Naive thymus-derived CD4-positive, alpha-beta T cell (primary cell): ENCODE results near the gene KDM3B. TPM values are rescaled to one million over a fixed set of nuclear protein-coding genes. Genes with fewer than 3 reads are reported as not detected.

Source experiments
- ATAC-seq: fragments of 150-1000 bp; cut with Tn5 transposase; 2 replicates; pipeline ENCODE4 v1.10.0; 2021; ENCODE audit warnings: mild to moderate bottlenecking, moderate library complexity
- CTCF ChIA-PET: fragments of 350-600 bp; sonication (Branson Sonifier 250); formaldehyde crosslinking; loops from one replicate; lab custom pipeline; 2021; ENCODE audit warnings: antibody characterized with exemption; lab: Charles Lee
- POLR2A ChIA-PET: fragments of 350-600 bp; sonication (Branson Sonifier 250); formaldehyde crosslinking; loops from one replicate; lab custom pipeline; 2021; ENCODE audit warnings: antibody characterized with exemption, inconsistent platforms; lab: Charles Lee
- DNase-seq, 9 donors: peaks; one replicate each; pipeline versions ENCODE4 v3.0.0 to v3.0.0-alpha.2; 2020 to 2022; ENCODE audit warnings: mixed read lengths in 1 of 9
- H3K27ac ChIP-seq: one replicate; pipeline ENCODE4 v1.7.0; 2013; ENCODE audit warnings: mild to moderate bottlenecking, low read depth, low read length, moderate library complexity
- H3K27me3 ChIP-seq, 2 donors: one replicate each; pipeline ENCODE4 v1.7.0; 2013; ENCODE audit warnings: low read length in 2 of 2, mild to moderate bottlenecking in 2 of 2, moderate library complexity in 2 of 2; ENCODE audit not compliant: control insufficient read depth in 2 of 2, insufficient read depth in 2 of 2
- H3K36me3 ChIP-seq, 3 experiments: 1 replicate in 2 of 3; 2 replicates in 1 of 3; pipeline ENCODE4 v1.7.0; 2013; ENCODE audit warnings: low read length in 3 of 3, mild to moderate bottlenecking in 3 of 3, moderate library complexity in 1 of 3; ENCODE audit not compliant: insufficient read depth in 3 of 3, control insufficient read depth in 2 of 3
- H3K4me1 ChIP-seq, 2 donors: one replicate each; pipeline ENCODE4 v1.7.0; 2013; ENCODE audit warnings: low read length in 2 of 2, mild to moderate bottlenecking in 2 of 2, moderate library complexity in 1 of 2; ENCODE audit not compliant: control insufficient read depth in 2 of 2, insufficient read depth in 2 of 2
- H3K4me3 ChIP-seq: 2 replicates; pipeline ENCODE4 v1.7.0; 2013; ENCODE audit warnings: mild to moderate bottlenecking, low read length
- H3K9me3 ChIP-seq, 3 experiments: 1 replicate in 2 of 3; 2 replicates in 1 of 3; pipeline ENCODE4 v1.7.0; 2013; ENCODE audit warnings: low read length in 3 of 3; ENCODE audit not compliant: control insufficient read depth in 2 of 3
- H3K27ac Mint-ChIP-seq, 9 donors: one replicate each; pipeline ENCODE4 v1.8.0; 2020 to 2022; ENCODE audit warnings: mixed read lengths in 9 of 9, mild to moderate bottlenecking in 8 of 9, moderate library complexity in 5 of 9, inconsistent platforms in 2 of 9
- H3K27me3 Mint-ChIP-seq, 5 donors: one replicate each; pipeline ENCODE4 v1.8.0; 2021 to 2022; ENCODE audit warnings: mixed read lengths in 5 of 5, mild to moderate bottlenecking in 1 of 5
- H3K36me3 Mint-ChIP-seq, 5 donors: one replicate each; pipeline ENCODE4 v1.8.0; 2020 to 2022; ENCODE audit warnings: mixed read lengths in 5 of 5, mild to moderate bottlenecking in 3 of 5, inconsistent platforms in 1 of 5
- H3K4me1 Mint-ChIP-seq, 7 donors: one replicate each; pipeline ENCODE4 v1.8.0; 2020 to 2022; ENCODE audit warnings: mixed read lengths in 7 of 7, mild to moderate bottlenecking in 3 of 7, inconsistent platforms in 1 of 7
- H3K4me3 Mint-ChIP-seq, 10 donors: one replicate each; pipeline ENCODE4 v1.8.0; 2020 to 2022; ENCODE audit warnings: mild to moderate bottlenecking in 10 of 10, mixed read lengths in 10 of 10, moderate library complexity in 6 of 10, inconsistent platforms in 2 of 10
- H3K9me3 Mint-ChIP-seq, 11 donors: one replicate each; pipeline ENCODE4 v1.8.0; 2020 to 2022; ENCODE audit warnings: mixed read lengths in 11 of 11, mild to moderate bottlenecking in 4 of 11, inconsistent platforms in 1 of 11, moderate library complexity in 1 of 11
- intact Hi-C, 2 donors: fragments of 100-400 bp; cut with micrococcal nuclease; formaldehyde crosslinking; loops; one replicate each; pipeline ENCODE4 v1.15.1; 2023
- polyA plus RNA-seq, 2 donors: library from polyadenylated mRNA; unstranded; fragments of 300-500 nt; fragmentation: Illumina TruSeq; gene quantifications; one replicate each; pipeline ENCODE4 v1.2.3, GENCODE V29; 2021
- total RNA-seq, 6 experiments: library from RNA in 5 of 6; stranded (reverse) in 5 of 6; gene quantifications; 1 replicate in 5 of 6; 2 replicates in 1 of 6; pipeline ENCODE4 v1.2.3 and lab custom pipeline; 2021 to 2026

The KDM3B gene
- total and polyA plus RNA-seq, 7 experiments from 2014 or later, result 12.8 to 90.2 (median 80.5) TPM

GRCh38 chr5:138359621-138360020 is 7.1 kb downstream of the KDM3B start:
- H3K36me3 Mint-ChIP-seq, result peaks cover 3 to 11% (median 6%) of the 10 kb centered on the region in 5 donors
- H3K4me1 Mint-ChIP-seq, result peaks cover 19 to 68% (median 56%) of the 10 kb centered on the region in 7 donors
- Histone ChIP-seq H3K4me3 (no peak overlapping the region), H3K9me3 (no peaks in the 10 kb centered on the region), H3K27me3 (no peaks in the 10 kb centered on the region), H3K4me1 (peaks cover 11 to 19% of the 10 kb centered on the region in 2 donors), H3K27ac (no peak overlapping the region), H3K36me3 (no peaks in the 10 kb centered on the region)
- DNase-seq, result no peak
- peak overlapping the region in 3 of 9 donors; percentile 34 to 72 (median 53) for H3K27ac Mint-ChIP-seq
- CTCF ChIA-PET, result no interaction called here
- no peaks in the 10 kb centered on the region for H3K27me3 Mint-ChIP-seq
- no peak for ATAC-seq
- POLR2A ChIA-PET, result no interaction called here
- peaks cover 0 to 3% (median 0%) of the 10 kb centered on the region in 11 donors for H3K9me3 Mint-ChIP-seq
- H3K4me3 Mint-ChIP-seq, result peak overlapping the region in 2 of 10 donors; percentile 20 to 46
- intact Hi-C loops, result loop anchor here in 1 of 2 donors (10.0 kb wide), 1 partner anchor 1755 kb away; the partner anchor contains the start of gene PURA

GRCh38 chr5:138360941-138361452 is 8.5 kb downstream of the KDM3B start:
- no peak for DNase-seq
- Histone ChIP-seq H3K36me3 (no peaks in the 10 kb centered on the region), H3K4me3 (no peak overlapping the region), H3K4me1 (peaks cover 3 to 8% of the 10 kb centered on the region in 2 donors), H3K9me3 (no peaks in the 10 kb centered on the region), H3K27ac (peak overlapping the region; percentile 7), H3K27me3 (no peaks in the 10 kb centered on the region)
- peak overlapping the region in 7 of 9 donors; percentile 1 to 63 (median 28) for H3K27ac Mint-ChIP-seq
- H3K4me1 Mint-ChIP-seq, result peaks cover 6 to 68% (median 53%) of the 10 kb centered on the region in 7 donors
- peaks cover 3 to 11% (median 5%) of the 10 kb centered on the region in 5 donors for H3K36me3 Mint-ChIP-seq
- intact Hi-C loops, result no loop called here
- H3K9me3 Mint-ChIP-seq, result peaks cover 0 to 3% (median 0%) of the 10 kb centered on the region in 11 donors
- POLR2A ChIA-PET, result interaction anchor here (1.0 kb wide), 1 partner anchor 8 kb away, joined by 5 read pairs; no protein-coding TSS in a partner anchor
- no peak for ATAC-seq
- H3K27me3 Mint-ChIP-seq, result no peaks in the 10 kb centered on the region
- H3K4me3 Mint-ChIP-seq, result peak overlapping the region in 8 of 10 donors; percentile 2 to 65 (median 30)
- CTCF ChIA-PET, result no interaction called here

DNA sequence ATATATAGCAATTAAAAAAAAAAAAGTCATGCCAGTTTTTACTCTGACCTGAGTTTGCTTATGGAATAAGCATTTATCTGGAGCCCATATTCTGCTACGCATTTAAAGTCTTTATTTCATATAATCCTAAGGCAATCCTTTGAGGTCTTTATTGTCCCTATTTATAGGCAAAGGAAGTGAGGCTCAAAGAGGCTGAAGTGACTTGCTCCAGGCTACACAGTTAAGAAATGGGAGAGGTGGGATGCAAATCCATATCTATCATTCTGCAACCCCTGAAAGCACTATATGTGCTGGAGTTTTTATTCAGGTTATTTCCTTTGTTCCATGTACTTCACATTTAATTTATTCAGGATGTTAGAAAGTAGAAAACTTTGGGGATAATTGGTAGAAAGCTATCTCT is 12.1 kb downstream of the KDM3B start:
- H3K4me1 ChIP-seq, result peaks cover 4 to 16% of the 10 kb centered on the region in 2 donors
- peaks cover 18 to 86% (median 75%) of the 10 kb centered on the region in 7 donors for H3K4me1 Mint-ChIP-seq
- DNase-seq, result no peak
- H3K27ac ChIP-seq, result no peak overlapping the region
- peaks cover 0 to 2% (median 0%) of the 10 kb centered on the region in 11 donors for H3K9me3 Mint-ChIP-seq
- H3K4me3 Mint-ChIP-seq, result peak overlapping the region in 2 of 10 donors; percentile 31 to 47
- H3K27ac Mint-ChIP-seq, result no peak overlapping the region
- CTCF ChIA-PET, result interaction anchor here (1.5 kb wide), 1 partner anchor 11 kb away, joined by 3 read pairs; no protein-coding TSS in a partner anchor
- no peaks in the 10 kb centered on the region for H3K27me3 ChIP-seq
- H3K27me3 Mint-ChIP-seq, result no peaks in the 10 kb centered on the region
- POLR2A ChIA-PET, result no interaction called here
- no peaks in the 10 kb centered on the region for H3K36me3 ChIP-seq
- H3K9me3 ChIP-seq, result no peaks in the 10 kb centered on the region
- ATAC-seq, result no peak
- H3K36me3 Mint-ChIP-seq, result peaks cover 3 to 16% (median 10%) of the 10 kb centered on the region in 5 donors
- intact Hi-C loops, result no loop called here
- H3K4me3 ChIP-seq, result no peak overlapping the region

DNA sequence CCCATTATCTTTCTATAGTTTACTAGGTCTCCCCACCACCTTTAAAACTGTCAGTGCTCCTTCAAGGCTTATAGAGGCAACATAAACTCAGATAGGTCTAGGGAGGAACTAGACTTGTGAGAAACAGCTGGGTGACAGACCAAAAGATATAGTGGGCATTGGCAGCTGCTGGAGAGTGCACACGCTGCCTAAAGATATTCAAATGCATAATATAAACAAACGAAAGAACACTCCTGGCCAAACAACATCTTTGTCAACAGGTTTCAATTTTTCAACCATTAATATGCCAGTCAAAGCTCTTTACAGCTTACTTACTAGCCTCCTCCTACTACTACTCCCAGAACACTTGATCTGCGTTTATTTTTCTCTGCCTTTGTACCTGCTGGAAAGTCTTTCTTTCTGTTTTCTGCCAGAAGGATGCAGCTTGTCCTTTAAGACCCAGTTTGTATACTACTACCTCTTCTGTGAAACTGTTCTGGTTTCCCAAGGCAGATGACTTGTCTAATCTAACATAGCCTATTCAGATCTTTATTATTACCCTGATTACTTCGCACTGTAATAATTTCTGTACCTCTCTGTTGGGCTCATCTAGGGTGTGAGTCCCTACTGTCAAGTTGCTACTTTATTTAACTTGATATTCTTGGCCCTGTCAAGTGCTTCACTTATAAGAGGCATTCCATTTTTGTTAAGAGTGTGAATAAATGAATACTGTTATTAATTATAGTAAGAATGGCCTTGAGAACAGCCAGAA is 14.3 kb downstream of the KDM3B start:
- H3K27me3 Mint-ChIP-seq, result no peaks in the 10 kb centered on the region
- Histone ChIP-seq H3K27ac (no peak overlapping the region), H3K27me3 (no peaks in the 10 kb centered on the region), H3K9me3 (no peaks in the 10 kb centered on the region), H3K4me1 (peaks cover 0 to 19% of the 10 kb centered on the region in 2 donors), H3K4me3 (no peak overlapping the region), H3K36me3 (no peaks in the 10 kb centered on the region)
- DNase-seq (no peak), ATAC-seq (no peak)
- H3K4me3 Mint-ChIP-seq, result peak overlapping the region in 5 of 10 donors; percentile 25 to 62 (median 34)
- POLR2A ChIA-PET, result interaction anchor here (0.8 to 1.1 kb wide), 2 partner anchors 13 to 18 kb away, joined by 3 to 6 read pairs; no protein-coding TSS in a partner anchor
- peaks cover 0 to 16% (median 8%) of the 10 kb centered on the region in 5 donors for H3K36me3 Mint-ChIP-seq
- CTCF ChIA-PET, result interaction anchor here (1.0 kb wide), 1 partner anchor 14 kb away, joined by 4 read pairs; the partner anchor contains the start of gene KDM3B
- H3K27ac Mint-ChIP-seq, result peak overlapping the region in 4 of 9 donors; percentile 9 to 87 (median 45)
- H3K9me3 Mint-ChIP-seq, result no peaks in the 10 kb centered on the region
- H3K4me1 Mint-ChIP-seq, result peaks cover 18 to 72% (median 60%) of the 10 kb centered on the region in 7 donors
- intact Hi-C loops, result no loop called here

DNA sequence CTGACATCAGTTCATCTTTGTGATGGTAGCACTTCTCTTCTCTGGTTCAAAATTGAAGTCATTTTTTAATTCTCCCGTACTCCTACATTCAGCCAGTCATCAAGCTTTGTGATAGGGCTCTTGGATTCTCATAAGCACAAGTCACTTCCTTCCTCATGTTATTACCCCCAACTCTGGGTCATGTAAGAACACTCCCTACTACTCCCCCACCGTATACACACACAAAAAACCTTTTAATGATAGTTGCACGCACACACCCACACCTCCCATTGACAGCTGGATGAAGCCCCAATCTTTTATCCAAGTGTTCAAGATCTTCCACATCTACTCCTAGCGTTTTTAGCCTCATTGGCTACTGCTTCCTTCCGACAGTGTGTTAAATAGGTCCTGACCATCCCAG is 16.8 kb downstream of the KDM3B start:
- ChIA-PET POLR2A (interaction anchor here (0.7 to 2.8 kb wide), 2 partner anchors 11 to 16 kb away, joined by 3 to 12 read pairs; no protein-coding TSS in a partner anchor), CTCF (interaction anchor here (0.8 to 1.4 kb wide), 2 partner anchors 17 to 18 kb away, joined by 4 to 5 read pairs; partner anchors contain the start of gene KDM3B)
- H3K36me3 ChIP-seq, result peaks cover 0 to 14% (median 0%) of the 10 kb centered on the region in 3 experiments
- H3K27me3 ChIP-seq, result no peaks in the 10 kb centered on the region
- Mint-ChIP-seq H3K9me3 (no peaks in the 10 kb centered on the region), H3K4me1 (peaks cover 20 to 55% (median 48%) of the 10 kb centered on the region in 7 donors), H3K27ac (peak overlapping the region in 6 of 9 donors; percentile 6 to 81 (median 38)), H3K4me3 (peak overlapping the region in 8 of 10 donors; percentile 14 to 55 (median 42)), H3K27me3 (no peaks in the 10 kb centered on the region), H3K36me3 (peaks cover 0 to 15% (median 2%) of the 10 kb centered on the region in 5 donors)
- no peak overlapping the region for H3K27ac ChIP-seq
- H3K4me3 ChIP-seq, result no peak overlapping the region
- ATAC-seq, result peak; percentile 83
- peaks cover 0 to 19% of the 10 kb centered on the region in 2 donors for H3K4me1 ChIP-seq
- DNase-seq, result no peak
- H3K9me3 ChIP-seq, result no peaks in the 10 kb centered on the region
- intact Hi-C loops, result loop anchor here in 1 of 2 donors (2.0 kb wide), 1 partner anchor 16 kb away; the partner anchor contains the start of gene KDM3B

DNA sequence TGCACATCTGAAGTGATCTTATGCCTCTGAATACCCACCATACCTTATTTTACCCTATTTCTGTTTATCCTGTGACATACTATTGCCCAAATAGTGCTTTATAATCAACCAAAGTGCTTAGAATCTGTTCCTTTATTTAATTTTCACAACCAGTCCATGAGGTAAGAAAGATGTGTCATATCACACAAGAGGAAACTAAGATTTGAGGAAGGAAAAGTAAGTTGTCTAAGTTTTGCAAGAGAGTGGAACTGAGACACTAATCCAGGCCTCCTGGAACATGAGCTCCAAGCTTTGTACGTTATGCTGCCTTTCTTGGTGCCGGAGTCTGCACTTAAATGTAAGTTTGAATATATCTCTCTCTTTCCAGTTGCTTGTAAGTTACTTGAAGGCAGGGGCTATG is 17.2 kb downstream of the KDM3B start:
- H3K27ac ChIP-seq, result no peak overlapping the region
- H3K4me3 ChIP-seq, result no peak overlapping the region

More for the DNA sequence above, 17.2 kb downstream of the KDM3B start:
- peak overlapping the region in 6 of 9 donors; percentile 6 to 81 (median 45) for H3K27ac Mint-ChIP-seq
- peaks cover 20 to 51% (median 43%) of the 10 kb centered on the region in 7 donors for H3K4me1 Mint-ChIP-seq
- Histone ChIP-seq H3K4me1 (peaks cover 0 to 19% of the 10 kb centered on the region in 2 donors), H3K36me3 (peaks cover 0 to 19% (median 0%) of the 10 kb centered on the region in 3 experiments), H3K27me3 (no peaks in the 10 kb centered on the region), H3K9me3 (no peaks in the 10 kb centered on the region)
- DNase-seq, result no peak
- ChIA-PET CTCF (interaction anchor here (1.4 kb wide), 1 partner anchor 17 kb away, joined by 5 read pairs; the partner anchor contains the start of gene KDM3B), POLR2A (interaction anchor here (0.7 to 2.8 kb wide), 2 partner anchors 12 to 16 kb away, joined by 3 to 12 read pairs; no protein-coding TSS in a partner anchor)
- ATAC-seq, result peak; percentile 72
- peaks cover 0 to 15% (median 3%) of the 10 kb centered on the region in 5 donors for H3K36me3 Mint-ChIP-seq
- intact Hi-C loops, result loop anchor here in 1 of 2 donors (2.0 kb wide), 1 partner anchor 17 kb away; the partner anchor contains the start of gene KDM3B
- H3K27me3 Mint-ChIP-seq, result no peaks in the 10 kb centered on the region
- peak overlapping the region in 6 of 10 donors; percentile 14 to 55 (median 28) for H3K4me3 Mint-ChIP-seq
- H3K9me3 Mint-ChIP-seq, result no peaks in the 10 kb centered on the region
